ENCODE results near the gene GPR146.

GRCh38 chr7:1040790-1041189 lies 3.6 kb upstream of the GPR146 start:
- no peak for TF ChIP-seq CTCF (IDR thresholded peaks at IDR 0.05; ENCODE audit: insufficient read depth, low read length, poor library complexity, severe bottlenecking)
- no peak for TF ChIP-seq EZH2phosphoT487 (conservative IDR thresholded peaks at IDR 0.05; ENCODE audit: low read length)
